H1 (cell line): Measurements from ENCODE around the gene OR6K6. TPM values are rescaled to one million over a fixed set of nuclear protein-coding genes. Genes with fewer than 3 reads are reported as not detected.

Source experiments
- CTCF ChIA-PET: fragments of 300-600 bp; sonication (Branson Sonifier 250); formaldehyde crosslinking; loops from one replicate; lab custom pipeline; 2021; ENCODE audit not compliant: partially characterized antibody; lab: Charles Lee
- POLR2A ChIA-PET: fragments of 300-600 bp; sonication (Branson Sonifier 250); formaldehyde crosslinking; loops from one replicate; lab custom pipeline; 2021; ENCODE audit warnings: inconsistent platforms; ENCODE audit not compliant: partially characterized antibody; lab: Charles Lee
- DNase-seq, 2 experiments: peaks; one replicate each; pipeline versions ENCODE4 v3.0.0 to v3.0.0-alpha.2; 2010 to 2022; ENCODE audit warnings: low spot score in 2 of 2, low read depth in 1 of 2, mixed read lengths in 1 of 2
- FAIRE-seq: peaks from 2 replicates; lab custom pipeline; 2011; peaks lifted over from hg19 to GRCh38; lab: Jason Lieb, UNC
- H2AFZ ChIP-seq: 2 replicates; pipeline ENCODE4 v1.8.1; 2012; ENCODE audit warnings: low read length, inconsistent platforms
- H2AK5ac ChIP-seq: 2 replicates; pipeline ENCODE4 v1.6.1; 2013; ENCODE audit warnings: low read depth, low read length
- H2BK120ac ChIP-seq: replicated peaks from 2 replicates; pipeline ENCODE3; 2013; ENCODE audit warnings: low read depth, low read length, inconsistent platforms
- H2BK12ac ChIP-seq: 2 replicates; pipeline ENCODE4 v1.6.1; 2013; ENCODE audit warnings: low read depth, low read length
- H2BK15ac ChIP-seq: 2 replicates; pipeline ENCODE4 v1.6.1; 2013; ENCODE audit warnings: low read length
- H2BK20ac ChIP-seq: 2 replicates; pipeline ENCODE4 v1.6.1; 2013; ENCODE audit warnings: low read length
- H2BK5ac ChIP-seq: 2 replicates; pipeline ENCODE4 v1.6.1; 2013; ENCODE audit warnings: low read depth, low read length
- H3K14ac ChIP-seq: 2 replicates; pipeline ENCODE4 v1.6.1; 2013; ENCODE audit warnings: inconsistent platforms; ENCODE audit not compliant: insufficient read length
- H3K18ac ChIP-seq: 2 replicates; pipeline ENCODE4 v1.6.1; 2013; ENCODE audit warnings: low read length; ENCODE audit errors: extremely low read depth
- H3K23ac ChIP-seq: 2 replicates; pipeline ENCODE4 v1.6.1; 2013; ENCODE audit warnings: inconsistent platforms; ENCODE audit not compliant: insufficient read length
- H3K23me2 ChIP-seq: 2 replicates; pipeline ENCODE4 v1.6.1; 2013; ENCODE audit warnings: low read depth, low read length
- H3K27ac ChIP-seq: 2 replicates; pipeline ENCODE4 v1.6.1; 2011; ENCODE audit warnings: low read depth, low read length, inconsistent platforms
- H3K27me3 ChIP-seq, 4 experiments: replicated peaks in 1 of 4; 1 replicate in 1 of 4; 2 replicates in 3 of 4; pipeline versions ENCODE4 v1.6.1 to v1.8.1; 2011 to 2013; ENCODE audit warnings: low read length in 3 of 4, mild to moderate bottlenecking in 3 of 4, inconsistent platforms in 2 of 4, mixed read lengths in 2 of 4, moderate library complexity in 1 of 4; ENCODE audit not compliant: control insufficient read depth in 3 of 4, insufficient read depth in 3 of 4; ENCODE audit errors: extremely low read depth in 1 of 4
- H3K36me3 ChIP-seq, 4 experiments: 2 replicates each; pipeline versions ENCODE4 v1.6.1 to v1.8.1; 2011 to 2013; ENCODE audit warnings: mild to moderate bottlenecking in 4 of 4, low read length in 3 of 4, moderate library complexity in 2 of 4, control low read depth in 1 of 4, inconsistent platforms in 1 of 4; ENCODE audit not compliant: insufficient read depth in 4 of 4, control insufficient read depth in 2 of 4
- H3K4ac ChIP-seq: replicated peaks from 2 replicates; pipeline ENCODE3; 2013; ENCODE audit warnings: low read length, low read depth, mixed read lengths, inconsistent platforms; ENCODE audit not compliant: insufficient read length
- H3K4me1 ChIP-seq, 4 experiments: replicated peaks in 1 of 4; 1 replicate in 1 of 4; 2 replicates in 3 of 4; pipeline versions ENCODE4 v1.6.1 to v1.8.1; 2011 to 2013; ENCODE audit warnings: low read length in 3 of 4, inconsistent platforms in 2 of 4, mixed read lengths in 1 of 4; ENCODE audit not compliant: insufficient read depth in 4 of 4, control insufficient read depth in 3 of 4
- H3K4me2 ChIP-seq, 2 experiments: 2 replicates each; pipeline versions ENCODE4 v1.6.1 to v1.8.1; 2011 to 2013; ENCODE audit warnings: low read depth in 2 of 2, low read length in 2 of 2, control low read depth in 1 of 2, inconsistent platforms in 1 of 2, mild to moderate bottlenecking in 1 of 2; ENCODE audit not compliant: insufficient read depth in 1 of 2
- H3K4me3 ChIP-seq, 4 experiments: fragments of 200-600, 300-600 bp in 1 of 4; sonication (generic), shearing (Covaris generic), sonication (Bioruptor Twin) in 1 of 4; 2 replicates each; pipeline versions ENCODE4 v1.5.1 to v1.8.1; 2011 to 2016; ENCODE audit warnings: low read length in 4 of 4, low read depth in 3 of 4, control low read depth in 2 of 4, inconsistent platforms in 2 of 4, mild to moderate bottlenecking in 2 of 4, mixed read lengths in 1 of 4, moderate library complexity in 1 of 4; ENCODE audit not compliant: insufficient read depth in 2 of 4; ENCODE audit errors: extremely low read depth in 1 of 4
- H3K56ac ChIP-seq: replicated peaks from 2 replicates; pipeline ENCODE3; 2013; ENCODE audit warnings: low read depth, mild to moderate bottlenecking, mixed read lengths, low read length, inconsistent platforms; ENCODE audit not compliant: insufficient read length
- H3K79me1 ChIP-seq: 2 replicates; pipeline ENCODE4 v1.6.1; 2013; ENCODE audit warnings: low read depth, low read length, control low read depth
- H3K79me2 ChIP-seq, 2 experiments: 2 replicates each; pipeline versions ENCODE4 v1.6.1 to v1.8.1; 2012 to 2013; ENCODE audit warnings: low read length in 2 of 2, mild to moderate bottlenecking in 2 of 2, inconsistent platforms in 1 of 2; ENCODE audit not compliant: insufficient read depth in 2 of 2, control insufficient read depth in 1 of 2
- H3K9ac ChIP-seq, 4 experiments: replicated peaks in 1 of 4; 1 replicate in 1 of 4; 2 replicates in 3 of 4; pipeline versions ENCODE4 v1.6.1 to v1.8.1; 2011 to 2013; ENCODE audit warnings: low read depth in 3 of 4, low read length in 3 of 4, control low read depth in 2 of 4, mild to moderate bottlenecking in 2 of 4, moderate library complexity in 2 of 4, inconsistent platforms in 1 of 4; ENCODE audit errors: extremely low read depth in 1 of 4
- H3K9me3 ChIP-seq, 2 experiments: 2 replicates each; pipeline versions ENCODE4 v1.6.1 to v1.8.1; 2012 to 2013; ENCODE audit warnings: mild to moderate bottlenecking in 2 of 2, moderate library complexity in 2 of 2, control low read depth in 1 of 2, inconsistent platforms in 1 of 2, low read depth in 1 of 2, low read length in 1 of 2, mixed read lengths in 1 of 2; ENCODE audit not compliant: insufficient read depth in 2 of 2
- H4K20me1 ChIP-seq, 2 experiments: replicated peaks in 1 of 2; 2 replicates each; pipeline versions ENCODE3 to v1.8.1; 2011 to 2013; ENCODE audit warnings: inconsistent platforms in 2 of 2, low read length in 2 of 2, mild to moderate bottlenecking in 1 of 2; ENCODE audit not compliant: insufficient read depth in 2 of 2, control insufficient read depth in 1 of 2
- H4K5ac ChIP-seq: 2 replicates; pipeline ENCODE4 v1.6.1; 2013; ENCODE audit warnings: low read length, low read depth, mixed read lengths, inconsistent platforms; ENCODE audit not compliant: insufficient read length
- H4K8ac ChIP-seq: 2 replicates; pipeline ENCODE4 v1.8.0; 2013; ENCODE audit warnings: mild to moderate bottlenecking, moderate library complexity, low read length, inconsistent platforms; ENCODE audit not compliant: insufficient read depth; ENCODE audit errors: extremely low read depth
- H4K91ac ChIP-seq: replicated peaks from 2 replicates; pipeline ENCODE3; 2013; ENCODE audit warnings: low read length, mixed read lengths, inconsistent platforms; ENCODE audit not compliant: insufficient read length
- CBX8 ChIP-seq: fragments of 300-800, 300-1000 bp; sonication (generic); IDR thresholded peaks from 2 replicates; pipeline ENCODE4 v1.7.1; 2016; ENCODE audit warnings: low read depth, low read length, borderline replicate concordance
- E2F6 ChIP-seq: IDR thresholded peaks from 2 replicates; pipeline ENCODE4 v1.6.1; 2012; ENCODE audit warnings: inconsistent platforms
- KDM4A ChIP-seq: IDR thresholded peaks from one replicate; pipeline ENCODE4 v1.7.1; 2012; ENCODE audit warnings: low read depth, mild to moderate bottlenecking, moderate library complexity, low read length, inconsistent platforms; ENCODE audit not compliant: severe bottlenecking
- POLR2A ChIP-seq, 2 experiments: IDR thresholded peaks; 1 replicate in 1 of 2; 2 replicates in 1 of 2; pipeline ENCODE4 v1.6.1; 2011; ENCODE audit warnings: low read depth in 2 of 2, low read length in 2 of 2, mild to moderate bottlenecking in 2 of 2; ENCODE audit errors: control extremely low read depth in 1 of 2
- RXRA ChIP-seq: IDR thresholded peaks from 2 replicates; pipeline ENCODE4 v1.6.1; 2011; ENCODE audit warnings: low read depth, mild to moderate bottlenecking, low read length, moderate library complexity; ENCODE audit not compliant: insufficient read depth
- TBP ChIP-seq: IDR thresholded peaks from 2 replicates; pipeline ENCODE4 v1.6.1; 2011; ENCODE audit warnings: low read depth, low read length, improper control_type of control experiment
- WGBS, 2 experiments: shearing (Covaris generic) in 1 of 2; methylation state at CpG; one replicate each; pipeline versions ENCODE4 v1.1.6 to v1.1.7; 2013 to 2015; ENCODE audit warnings: low lambda C conversion rate in 2 of 2, mixed read lengths in 2 of 2, inconsistent platforms in 1 of 2, low coverage in 1 of 2, missing lambda C conversion rate in 1 of 2; ENCODE audit not compliant: insufficient replicate concordance in 2 of 2, insufficient coverage in 1 of 2, insufficient read length in 1 of 2; ENCODE audit errors: extremely low coverage in 1 of 2, missing lambda C conversion rate in 1 of 2; 5-methylcytosine and 5-hydroxymethylcytosine counted together
- polyA plus RNA-seq, 7 experiments: library from polyadenylated mRNA; depleted of rRNA in 3 of 7; stranded (reverse) in 5 of 7; unstranded in 2 of 7; fragments of >200 nt in 5 of 7; fragments of 200-250 nt in 2 of 7; gene quantifications; 1 replicate in 5 of 7; 2 replicates in 1 of 7; 4 replicates in 1 of 7; pipeline versions ENCODE4 v1.2.1 to v1.2.3, GENCODE V29; 2011 to 2013; ENCODE audit warnings: missing spikeins in 2 of 7, mixed read lengths in 2 of 7
- total RNA-seq: library from RNA; stranded (reverse); fragmentation: NEBNext Ultra II Directional; extraction: Animal tissue kit (Norgen Biotek cat#: 25700); gene quantifications from 2 replicates; pipeline ENCODE4 v1.2.1, GENCODE V29; 2021

Gene OR6K6
- total and polyA plus RNA-seq, 2 of the 8 experiments (the other 6 are each of a cell fraction or from before 2014, with no cell fraction given): not detected

GRCh38 chr1:158716335-158716734 is 38.2 kb upstream of the OR6K6 start:
- no peak overlapping the region for H3K4me2 ChIP-seq
- no peaks in the 10 kb centered on the region for H3K79me2 ChIP-seq
- H3K36me3 ChIP-seq: no peaks in the 10 kb centered on the region
- no peak overlapping the region for H4K8ac ChIP-seq
- no peak overlapping the region for H2AK5ac ChIP-seq
- no peaks in the 10 kb centered on the region for H3K4me1 ChIP-seq
- H3K4ac ChIP-seq: no peak overlapping the region
- H3K27me3 ChIP-seq: no peaks in the 10 kb centered on the region
- H3K4me3 ChIP-seq: no peak overlapping the region
- no peak overlapping the region for H2BK120ac ChIP-seq
- H2BK15ac ChIP-seq: no peak overlapping the region
- no peak overlapping the region for H4K91ac ChIP-seq
- CTCF ChIA-PET: no interaction called here
- no peak overlapping the region for H2AFZ ChIP-seq
- no peaks in the 10 kb centered on the region for H3K9me3 ChIP-seq
- H3K18ac ChIP-seq: no peak overlapping the region
- no peak overlapping the region for H4K5ac ChIP-seq
- FAIRE-seq (no peak), DNase-seq (no peak)
- TF ChIP-seq KDM4A (no peak), CBX8 (no peak), POLR2A (IDR thresholded peaks at IDR 0.05; ENCODE audit: control extremely low read depth in 1 of 2, low read depth in 2 of 2, low read length in 2 of 2) (no peak), TBP (no peak), E2F6 (no peak), RXRA (no peak)
- H2BK12ac ChIP-seq: no peak overlapping the region
- WGBS, 2 experiments: 89% methylated on average over 1 of the region's 1 CpG; no CpG with 5 or more reads in 1 of the 2 experiments
- no peak overlapping the region for H3K56ac ChIP-seq
- no peaks in the 10 kb centered on the region for H3K23me2 ChIP-seq
- no peak overlapping the region for H3K9ac ChIP-seq
- H2BK20ac ChIP-seq: no peak overlapping the region
- no peaks in the 10 kb centered on the region for H4K20me1 ChIP-seq
- no peak overlapping the region for H3K14ac ChIP-seq
- POLR2A ChIA-PET: no interaction called here
- no peak overlapping the region for H2BK5ac ChIP-seq
- no peak overlapping the region for H3K27ac ChIP-seq
- no peak overlapping the region for H3K23ac ChIP-seq
- H3K79me1 ChIP-seq: no peaks in the 10 kb centered on the region
